HG02678 (cell line): ENCODE measurements around the gene DNAJC7.

Source experiments
- ATAC-seq: cut with Tn5 transposase; IDR thresholded peaks from one replicate; pipeline ENCODE4 v1.9.1; 2021; ENCODE audit warnings: mild to moderate bottlenecking, moderate library complexity; ENCODE audit not compliant: unreplicated experiment

DNAJC7 gene

GRCh38 chr17:41976142-41976768 is 41.0 kb downstream of the DNAJC7 start:
- ATAC-seq = no peak

GRCh38 chr17:41975099-41976083 is 41.8 kb downstream of the DNAJC7 start:
- no peak for ATAC-seq

- ATAC-seq = no peak
Measured at GRCh38 chr17:41974658-41975057, 42.6 kb downstream of the DNAJC7 start.

- no peak for ATAC-seq
Measured at GRCh38 chr17:41974031-41974430, 43.2 kb downstream of the DNAJC7 start.

- no peak for ATAC-seq
Measured at GRCh38 chr17:41973408-41973811, 43.8 kb downstream of the DNAJC7 start.

- peak; percentile 69 for ATAC-seq
Measured at GRCh38 chr17:41972571-41973407, 44.5 kb downstream of the DNAJC7 start.

- no peak for ATAC-seq
Measured at GRCh38 chr17:41971721-41972523, 45.3 kb downstream of the DNAJC7 start.

- no peak for ATAC-seq
Measured at GRCh38 chr17:41970901-41971331, 46.3 kb downstream of the DNAJC7 start.

GRCh38 chr17:41968676-41969075 is 48.6 kb downstream of the DNAJC7 start:
- ATAC-seq = no peak

GRCh38 chr17:41967921-41968578 is 49.2 kb downstream of the DNAJC7 start:
- no peak for ATAC-seq

- ATAC-seq = no peak
Measured at GRCh38 chr17:41967141-41967920, 49.9 kb downstream of the DNAJC7 start.

- ATAC-seq = peak; percentile 77
Measured at GRCh38 chr17:41966463-41967140, 50.6 kb downstream of the DNAJC7 start, which contains the start of gene CNP. Gene CNP, plus strand, starts transcription at chr17:41966795. Its CDS starts 90 bp downstream, at chr17:41966885.

GRCh38 chr17:41965694-41966462 is 51.4 kb downstream of the DNAJC7 start:
- ATAC-seq = peak; percentile 38

- ATAC-seq = no peak
Measured at GRCh38 chr17:41962768-41963434, 54.3 kb downstream of the DNAJC7 start.

GRCh38 chr17:41962111-41962510 is 55.1 kb downstream of the DNAJC7 start:
- no peak for ATAC-seq

- no peak for ATAC-seq
Measured at GRCh38 chr17:41959336-41960095, 57.7 kb downstream of the DNAJC7 start.
